ENCODE results near the gene KRTAP4-5.
"Not testable (repeated sequence)": the region's sequence is repeated elsewhere in the genome, so short reads cannot be mapped to it uniquely, and the experiment has no call there.

The KRTAP4-5 gene

GRCh38 chr17:41105347-41105746 lies 44.3 kb downstream of the KRTAP4-5 start, which contains the start of gene KRTAP4-9:
KRTAP4-9 (plus strand) TSS chr17:41105389; CDS start chr17:41105389, 0 bp downstream.
- DNase-seq: not testable (repeated sequence)

- DNase-seq: not testable (repeated sequence)
Measured at GRCh38 chr17:41104386-41105038, 45.1 kb downstream of the KRTAP4-5 start.

- DNase-seq: no peak
Measured at GRCh38 chr17:41103896-41104295, 45.7 kb downstream of the KRTAP4-5 start.

- DNase-seq: no peak
Measured at GRCh38 chr17:41101586-41102259, 47.9 kb downstream of the KRTAP4-5 start, which contains the start of gene KRTAP4-16. KRTAP4-16 (minus strand) TSS chr17:41102209; CDS start chr17:41102209, 0 bp downstream.

GRCh38 chr17:41099682-41100480 lies 49.7 kb downstream of the KRTAP4-5 start:
- not testable (repeated sequence) for DNase-seq

Data from inflammatory macrophage treated with lipopolysaccharide for 1 hour (primary cell).